GM12878 (cell line): ENCODE data around the gene FRMD8. TPM values are rescaled to one million over a fixed set of nuclear protein-coding genes. Genes with fewer than 3 reads are reported as not detected.

Experiments used
- ATAC-seq: fragments of 200-7000 bp; cut with Tn5 transposase; 3 replicates; pipeline ENCODE4 v1.9.1; 2020; ENCODE audit warnings: mild to moderate bottlenecking, moderate library complexity
- BruUV-seq: library from RNA; stranded (reverse); fragments of 400-500 nt; replicated peaks from 2 replicates; lab custom pipeline; 2021; lab: Mats Ljungman, UMichigan
- CTCF ChIA-PET: fragments of 300-600 bp; sonication (Branson Sonifier 250); formaldehyde crosslinking; extraction: SDS; loops from one replicate; lab custom pipeline; 2021; ENCODE audit warnings: inconsistent platforms; lab: Yijun Ruan, JAX
- POLR2A ChIA-PET: fragments of 350-600 bp; formaldehyde crosslinking; extraction: SDS; loops from one replicate; lab custom pipeline; 2021; ENCODE audit warnings: inconsistent platforms; lab: Charles Lee
- RAD21 ChIA-PET: fragments of 300-600 bp; sonication (Branson Sonifier 250); formaldehyde crosslinking; loops from one replicate; lab custom pipeline; 2023; ENCODE audit warnings: antibody characterized with exemption; ENCODE audit not compliant: unreplicated experiment; lab: Charles Lee
- SMC1A ChIA-PET: fragments of 300-600 bp; sonication (Branson Sonifier 250); formaldehyde crosslinking; loops from one replicate; lab custom pipeline; 2023; ENCODE audit not compliant: unreplicated experiment, uncharacterized antibody; lab: Charles Lee
- DNase-seq: peaks from one replicate; pipeline ENCODE4 v3.0.0-alpha.2; 2011; ENCODE audit warnings: low read depth, low spot score
- FAIRE-seq: peaks from 3 replicates; lab custom pipeline; 2011; peaks lifted over from hg19 to GRCh38; lab: Jason Lieb, UNC
- H2AFZ ChIP-seq: 2 replicates; pipeline ENCODE4 v1.6.0; 2011; ENCODE audit warnings: low read depth, low read length, control low read depth; ENCODE audit not compliant: control insufficient read depth
- H3K27ac ChIP-seq: 2 replicates; pipeline ENCODE4 v1.5.1; 2011; ENCODE audit warnings: control low read depth; ENCODE audit not compliant: control insufficient read depth, insufficient read depth
- H3K27me3 ChIP-seq, 2 experiments: replicated peaks in 1 of 2; 2 replicates each; pipeline versions ENCODE4 v1.6.0 to v1.6.1; 2011; ENCODE audit warnings: low read length in 1 of 2; ENCODE audit not compliant: control insufficient read depth in 2 of 2, insufficient read depth in 2 of 2
- H3K36me3 ChIP-seq, 2 experiments: 2 replicates each; pipeline ENCODE4 v1.5.1; 2011; ENCODE audit warnings: low read length in 1 of 2; ENCODE audit not compliant: control insufficient read depth in 2 of 2, insufficient read depth in 2 of 2
- H3K4me1 ChIP-seq: 2 replicates; pipeline ENCODE4 v1.6.1; 2011; ENCODE audit warnings: mild to moderate bottlenecking, low read length, moderate library complexity, mixed read lengths; ENCODE audit not compliant: control insufficient read depth, insufficient read depth
- H3K4me2 ChIP-seq: 2 replicates; pipeline ENCODE4 v1.6.0; 2011; ENCODE audit warnings: control low read depth; ENCODE audit not compliant: control insufficient read depth, insufficient read depth
- H3K4me3 ChIP-seq: fragments of 200-600 bp; sonication (generic); 2 replicates; pipeline ENCODE4 v1.5.1; 2016
- H3K79me2 ChIP-seq: 2 replicates; pipeline ENCODE4 v1.6.0; 2011; ENCODE audit warnings: low read length; ENCODE audit not compliant: control insufficient read depth, insufficient read depth
- H3K9ac ChIP-seq: 2 replicates; pipeline ENCODE4 v1.8.0; 2011; ENCODE audit warnings: low read length, control low read depth, mixed read lengths; ENCODE audit not compliant: control insufficient read depth, insufficient read depth
- H3K9me3 ChIP-seq: replicated peaks from 3 replicates; pipeline ENCODE4 v1.5.1; 2011; ENCODE audit warnings: mild to moderate bottlenecking, low read length; ENCODE audit not compliant: control insufficient read depth, insufficient read depth
- H4K20me1 ChIP-seq: 2 replicates; pipeline ENCODE4 v1.6.0; 2011; ENCODE audit not compliant: control insufficient read depth, insufficient read depth
- CHD1 ChIP-seq: IDR thresholded peaks from 2 replicates; pipeline ENCODE4 v1.6.1; 2012; ENCODE audit warnings: low read depth, low read length, improper control_type of control experiment
- E2F8 ChIP-seq: fragments of 450-650 bp; IDR thresholded peaks from 2 replicates; pipeline ENCODE4 v1.6.1; 2018; ENCODE audit warnings: mild to moderate bottlenecking, low read depth, moderate library complexity; ENCODE audit not compliant: partially characterized antibody
- IRF4 ChIP-seq: IDR thresholded peaks from 2 replicates; pipeline ENCODE4 v1.6.1; 2011; ENCODE audit warnings: low read depth, low read length
- MTA2 ChIP-seq: fragments of 450-650 bp; IDR thresholded peaks from 2 replicates; pipeline ENCODE4 v1.6.1; 2016; ENCODE audit warnings: low read depth, mild to moderate bottlenecking, moderate library complexity
- SMAD1 ChIP-seq: fragments of 450-650 bp; IDR thresholded peaks from 2 replicates; pipeline ENCODE4 v1.6.1; 2018; ENCODE audit warnings: mild to moderate bottlenecking, low read depth; ENCODE audit not compliant: partially characterized antibody
- WGBS: methylation state at CpG from one replicate; pipeline ENCODE4 v1.1.6; 2016; ENCODE audit warnings: low lambda C conversion rate; ENCODE audit not compliant: insufficient replicate concordance, insufficient coverage; ENCODE audit errors: missing lambda C conversion rate; 5-methylcytosine and 5-hydroxymethylcytosine counted together
- in situ Hi-C: fragments of 300-500 bp; cut with MboI; formaldehyde crosslinking; loops from 9 replicates; pipeline ENCODE4 v1.14.3; 2018; ENCODE audit warnings: mixed read lengths
- intact Hi-C: fragments of 100-400 bp; cut with micrococcal nuclease; formaldehyde crosslinking; loops from one replicate; pipeline ENCODE4 v1.14.2; 2022; ENCODE audit not compliant: unreplicated experiment
- polyA plus RNA-seq, 11 experiments: library from polyadenylated mRNA; depleted of rRNA in 4 of 11; unstranded in 6 of 11; stranded (reverse) in 5 of 11; fragments of >200 nt; fragmentation: Nextera tagmentation in 4 of 11; fragmentation: Illumina TruSeq in 1 of 11; extraction: Ambion mirVana in 4 of 11; extraction: Trizol in 1 of 11; gene quantifications; 1 replicate in 1 of 11; 2 replicates in 10 of 11; pipeline versions ENCODE4 v1.2.1 to v1.2.3, GENCODE V29; 2011 to 2016; ENCODE audit warnings: inconsistent platforms in 2 of 11, missing spikeins in 2 of 11, low read depth in 1 of 11
- total RNA-seq, 4 experiments: library from RNA; depleted of rRNA in 3 of 4; stranded (reverse); fragments of >200 nt in 3 of 4; fragmentation: Illumina TruSeq in 1 of 4; extraction: Trizol in 1 of 4; gene quantifications; 2 replicates each; pipeline versions ENCODE4 v1.2.1 to v1.2.3, GENCODE V29; 2013 to 2021
- TF ChIP-seq, protein P1 (sequence below): fragments of 450-650 bp; IDR thresholded peaks from 2 replicates; pipeline ENCODE4 v1.6.1; 2017; ENCODE audit warnings: borderline replicate concordance
- TF ChIP-seq, protein P2 (sequence below): fragments of 450-650 bp; formaldehyde crosslinking; IDR thresholded peaks from 2 replicates; pipeline ENCODE4 v1.4.0; 2022; ENCODE audit warnings: mild to moderate bottlenecking, moderate library complexity
- TF ChIP-seq, protein P3 (sequence below): fragments of 150-350 bp; IDR thresholded peaks from 2 replicates; pipeline ENCODE4 v1.6.1; 2016; ENCODE audit warnings: low read depth, low read length

FRMD8 gene
- total and polyA plus RNA-seq, 10 of the 15 experiments (the other 5 are each of a cell fraction or from before 2014, with no cell fraction given): 8.3 to 69.4 (median 28.0) TPM

- TF ChIP-seq, protein P1, sequence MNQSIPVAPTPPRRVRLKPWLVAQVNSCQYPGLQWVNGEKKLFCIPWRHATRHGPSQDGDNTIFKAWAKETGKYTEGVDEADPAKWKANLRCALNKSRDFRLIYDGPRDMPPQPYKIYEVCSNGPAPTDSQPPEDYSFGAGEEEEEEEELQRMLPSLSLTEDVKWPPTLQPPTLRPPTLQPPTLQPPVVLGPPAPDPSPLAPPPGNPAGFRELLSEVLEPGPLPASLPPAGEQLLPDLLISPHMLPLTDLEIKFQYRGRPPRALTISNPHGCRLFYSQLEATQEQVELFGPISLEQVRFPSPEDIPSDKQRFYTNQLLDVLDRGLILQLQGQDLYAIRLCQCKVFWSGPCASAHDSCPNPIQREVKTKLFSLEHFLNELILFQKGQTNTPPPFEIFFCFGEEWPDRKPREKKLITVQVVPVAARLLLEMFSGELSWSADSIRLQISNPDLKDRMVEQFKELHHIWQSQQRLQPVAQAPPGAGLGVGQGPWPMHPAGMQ: no peak
- TF ChIP-seq SMAD1 (peak; percentile 93), MTA2 (peak; percentile 75), IRF4 (peak; percentile 55; the same call in 1 of the 2 replicates)
- TF ChIP-seq, protein P2, sequence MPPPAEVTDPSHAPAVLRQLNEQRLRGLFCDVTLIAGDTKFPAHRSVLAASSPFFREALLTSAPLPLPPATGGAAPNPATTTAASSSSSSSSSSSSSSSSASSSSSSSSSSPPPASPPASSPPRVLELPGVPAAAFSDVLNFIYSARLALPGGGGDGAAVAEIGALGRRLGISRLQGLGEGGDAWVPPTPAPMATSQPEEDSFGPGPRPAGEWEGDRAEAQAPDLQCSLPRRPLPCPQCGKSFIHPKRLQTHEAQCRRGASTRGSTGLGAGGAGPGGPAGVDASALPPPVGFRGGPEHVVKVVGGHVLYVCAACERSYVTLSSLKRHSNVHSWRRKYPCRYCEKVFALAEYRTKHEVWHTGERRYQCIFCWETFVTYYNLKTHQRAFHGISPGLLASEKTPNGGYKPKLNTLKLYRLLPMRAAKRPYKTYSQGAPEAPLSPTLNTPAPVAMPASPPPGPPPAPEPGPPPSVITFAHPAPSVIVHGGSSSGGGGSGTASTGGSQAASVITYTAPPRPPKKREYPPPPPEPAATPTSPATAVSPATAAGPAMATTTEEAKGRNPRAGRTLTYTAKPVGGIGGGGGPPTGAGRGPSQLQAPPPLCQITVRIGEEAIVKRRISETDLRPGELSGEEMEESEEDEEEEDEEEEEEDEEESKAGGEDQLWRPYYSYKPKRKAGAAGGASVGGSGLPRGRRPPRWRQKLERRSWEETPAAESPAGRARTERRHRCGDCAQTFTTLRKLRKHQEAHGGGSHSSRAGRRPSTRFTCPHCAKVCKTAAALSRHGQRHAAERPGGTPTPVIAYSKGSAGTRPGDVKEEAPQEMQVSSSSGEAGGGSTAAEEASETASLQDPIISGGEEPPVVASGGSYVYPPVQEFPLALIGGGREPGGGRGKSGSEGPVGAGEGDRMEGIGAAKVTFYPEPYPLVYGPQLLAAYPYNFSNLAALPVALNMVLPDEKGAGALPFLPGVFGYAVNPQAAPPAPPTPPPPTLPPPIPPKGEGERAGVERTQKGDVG (CRISPR knock-in tag): 0 out of 2 replicates have a peak, but pooled peaks have one; percentile 12
Observed at GRCh38 chr11:65418681-65419459, 32.4 kb downstream of the FRMD8 start (continued).

GRCh38 chr11:65419460-65419771, 33.0 kb downstream of the FRMD8 start:
- no peak for ATAC-seq
- Histone ChIP-seq H3K4me2 (peak overlapping the region; percentile 100), H3K4me1 (peaks cover 51% of the 10 kb centered on the region), H3K4me3 (peak overlapping the region; percentile 79), H3K79me2 (peaks cover 83% of the 10 kb centered on the region), H3K27me3 (no peaks in the 10 kb centered on the region), H3K27ac (peak overlapping the region; percentile 100), H2AFZ (no peak overlapping the region), H3K9ac (peak overlapping the region; percentile 99), H3K9me3 (no peaks in the 10 kb centered on the region), H3K36me3 (no peaks in the 10 kb centered on the region), H4K20me1 (peaks cover 11% of the 10 kb centered on the region)
- ChIA-PET SMC1A (interaction anchor here (1.1 to 12.7 kb wide), 14 partner anchors 10 to 152 kb away, joined by 3 to 232 read pairs (median 8); partner anchors contain the start of genes FAM89B and MALAT1), CTCF (interaction anchor here (0.9 to 15.3 kb wide), 12 partner anchors 10 to 571 kb away, joined by 3 to 362 read pairs (median 4); partner anchors contain the start of gene MALAT1), RAD21 (interaction anchor here (0.6 to 15.3 kb wide), 14 partner anchors 11 to 153 kb away, joined by 3 to 282 read pairs (median 6); partner anchors contain the start of genes FAM89B, MALAT1 and SCYL1), POLR2A (interaction anchor here (0.6 to 13.6 kb wide), 27 partner anchors 11 to 219 kb away, joined by 3 to 323 read pairs (median 4); partner anchors contain the start of genes MALAT1 and SIPA1)
- FAIRE-seq: no peak
- BruUV-seq: no TSS peak
- DNase-seq: no peak
- 3% methylated on average over 7 of the region's 7 CpGs for WGBS
- in situ Hi-C loops: loop anchor here (5.0 kb wide), 1 partner anchor 88 kb away; no protein-coding TSS in a partner anchor
- intact Hi-C loops: loop anchor here (2.0 to 5.0 kb wide), 3 partner anchors 21 to 153 kb away; partner anchors contain the start of genes FAM89B and ZNRD2
- peak; percentile 50 for TF ChIP-seq SMAD1
- TF ChIP-seq CHD1: 0 out of 2 replicates have a peak, but pooled peaks have one; percentile 17
- TF ChIP-seq E2F8: no peak
- TF ChIP-seq, protein P3, sequence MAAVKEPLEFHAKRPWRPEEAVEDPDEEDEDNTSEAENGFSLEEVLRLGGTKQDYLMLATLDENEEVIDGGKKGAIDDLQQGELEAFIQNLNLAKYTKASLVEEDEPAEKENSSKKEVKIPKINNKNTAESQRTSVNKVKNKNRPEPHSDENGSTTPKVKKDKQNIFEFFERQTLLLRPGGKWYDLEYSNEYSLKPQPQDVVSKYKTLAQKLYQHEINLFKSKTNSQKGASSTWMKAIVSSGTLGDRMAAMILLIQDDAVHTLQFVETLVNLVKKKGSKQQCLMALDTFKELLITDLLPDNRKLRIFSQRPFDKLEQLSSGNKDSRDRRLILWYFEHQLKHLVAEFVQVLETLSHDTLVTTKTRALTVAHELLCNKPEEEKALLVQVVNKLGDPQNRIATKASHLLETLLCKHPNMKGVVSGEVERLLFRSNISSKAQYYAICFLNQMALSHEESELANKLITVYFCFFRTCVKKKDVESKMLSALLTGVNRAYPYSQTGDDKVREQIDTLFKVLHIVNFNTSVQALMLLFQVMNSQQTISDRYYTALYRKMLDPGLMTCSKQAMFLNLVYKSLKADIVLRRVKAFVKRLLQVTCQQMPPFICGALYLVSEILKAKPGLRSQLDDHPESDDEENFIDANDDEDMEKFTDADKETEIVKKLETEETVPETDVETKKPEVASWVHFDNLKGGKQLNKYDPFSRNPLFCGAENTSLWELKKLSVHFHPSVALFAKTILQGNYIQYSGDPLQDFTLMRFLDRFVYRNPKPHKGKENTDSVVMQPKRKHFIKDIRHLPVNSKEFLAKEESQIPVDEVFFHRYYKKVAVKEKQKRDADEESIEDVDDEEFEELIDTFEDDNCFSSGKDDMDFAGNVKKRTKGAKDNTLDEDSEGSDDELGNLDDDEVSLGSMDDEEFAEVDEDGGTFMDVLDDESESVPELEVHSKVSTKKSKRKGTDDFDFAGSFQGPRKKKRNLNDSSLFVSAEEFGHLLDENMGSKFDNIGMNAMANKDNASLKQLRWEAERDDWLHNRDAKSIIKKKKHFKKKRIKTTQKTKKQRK: no peak
